Esophagus mucosa (tissue), 1 donor: ENCODE measurements around the gene PLAC1. TPM values are rescaled to one million over a fixed set of nuclear protein-coding genes. Genes with fewer than 3 reads are reported as not detected.

Experiments used
- ATAC-seq: fragments of 200-7000 bp; cut with Tn5 transposase; one replicate; pipeline ENCODE4 v1.9.1; 2020
- total RNA-seq: library from RNA; stranded (reverse); gene quantifications from one replicate; pipeline ENCODE4 v1.2.4, GENCODE V29; 2023
- donor health status: DM: yes; HTN: yes; CAD: no.

PLAC1 gene, protein sequence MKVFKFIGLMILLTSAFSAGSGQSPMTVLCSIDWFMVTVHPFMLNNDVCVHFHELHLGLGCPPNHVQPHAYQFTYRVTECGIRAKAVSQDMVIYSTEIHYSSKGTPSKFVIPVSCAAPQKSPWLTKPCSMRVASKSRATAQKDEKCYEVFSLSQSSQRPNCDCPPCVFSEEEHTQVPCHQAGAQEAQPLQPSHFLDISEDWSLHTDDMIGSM
- total RNA-seq: not detected

GRCh38 chrX:134658002-134658759 lies at the start of gene PLAC1:
TSS of gene PLAC1 (minus strand) at chrX:134658471. CDS start at chrX:134566682, 91,789 bp downstream.
- no peak for ATAC-seq

DNA sequence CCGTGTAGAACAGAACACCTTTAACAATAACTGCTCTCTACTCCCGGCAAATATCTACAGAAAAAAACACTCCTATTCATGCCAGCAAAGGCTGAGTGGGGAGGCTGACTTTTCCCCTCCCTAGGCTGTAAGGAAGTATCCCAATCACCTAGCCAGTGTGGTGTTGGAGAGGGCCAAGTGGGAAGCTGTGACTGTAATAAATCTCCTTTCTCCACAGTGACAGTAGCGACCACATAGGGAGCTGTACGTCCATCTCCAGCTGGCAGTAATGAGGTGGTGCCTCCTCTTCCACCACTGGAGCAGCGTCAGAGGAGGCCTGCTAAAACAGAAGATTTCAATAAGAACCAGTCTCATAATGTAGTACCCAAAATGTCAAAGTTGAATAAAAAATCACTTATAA lies 47.9 kb upstream of the PLAC1 start:
- ATAC-seq: no peak

- ATAC-seq: no peak
These were observed 37.7 kb upstream of the PLAC1 start for GRCh38 chrX:134695999-134696398.

DNA sequence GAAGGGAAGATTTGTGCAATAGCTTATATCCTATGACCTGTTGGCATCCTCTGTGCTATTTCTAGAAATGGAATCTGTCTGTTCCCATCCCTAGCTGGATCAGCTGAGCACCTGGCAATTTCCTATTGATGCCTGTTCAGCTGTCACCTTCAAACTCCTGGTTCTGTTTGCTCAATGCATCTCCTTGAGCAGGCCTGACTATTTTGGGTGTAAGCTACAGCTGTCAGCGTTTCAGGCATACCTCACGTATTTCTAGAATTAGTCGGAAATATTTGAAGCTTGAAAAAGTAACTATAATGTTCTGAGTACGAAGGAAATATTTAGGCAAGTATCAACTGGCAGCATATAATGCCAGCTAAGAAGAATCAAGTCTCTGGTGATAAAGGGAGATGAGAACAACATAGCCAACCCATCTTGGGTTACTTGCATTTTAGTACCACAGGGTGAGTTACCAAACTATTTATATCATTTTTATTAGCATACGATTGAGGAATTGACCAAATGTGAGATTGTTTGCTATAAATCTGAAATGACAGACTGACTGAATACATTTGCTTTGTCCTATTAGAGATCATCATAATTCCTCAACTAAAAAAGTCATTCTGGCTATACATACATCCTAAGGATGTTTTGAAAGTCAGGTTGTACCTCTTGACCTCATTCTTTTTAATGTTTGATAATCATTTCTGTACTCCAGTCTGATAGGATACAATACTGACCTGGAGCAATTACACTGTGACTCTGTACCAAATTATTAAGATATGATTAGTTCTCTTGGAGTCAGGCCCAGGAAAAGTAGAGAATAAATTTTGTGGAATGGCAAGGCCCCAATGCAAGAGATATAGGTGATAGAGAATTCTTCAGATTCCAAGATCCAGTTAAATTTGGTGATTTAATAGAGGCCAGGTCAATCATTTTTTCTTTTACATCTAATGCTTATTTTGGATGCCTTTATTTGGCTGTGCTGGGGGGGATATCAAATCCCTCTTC lies 36.4 kb upstream of the PLAC1 start:
- no peak for ATAC-seq

- ATAC-seq: no peak
These were observed 35.4 kb upstream of the PLAC1 start for GRCh38 chrX:134693644-134694043.

- ATAC-seq: no peak
These were observed 34.7 kb upstream of the PLAC1 start for GRCh38 chrX:134692990-134693389.

DNA sequence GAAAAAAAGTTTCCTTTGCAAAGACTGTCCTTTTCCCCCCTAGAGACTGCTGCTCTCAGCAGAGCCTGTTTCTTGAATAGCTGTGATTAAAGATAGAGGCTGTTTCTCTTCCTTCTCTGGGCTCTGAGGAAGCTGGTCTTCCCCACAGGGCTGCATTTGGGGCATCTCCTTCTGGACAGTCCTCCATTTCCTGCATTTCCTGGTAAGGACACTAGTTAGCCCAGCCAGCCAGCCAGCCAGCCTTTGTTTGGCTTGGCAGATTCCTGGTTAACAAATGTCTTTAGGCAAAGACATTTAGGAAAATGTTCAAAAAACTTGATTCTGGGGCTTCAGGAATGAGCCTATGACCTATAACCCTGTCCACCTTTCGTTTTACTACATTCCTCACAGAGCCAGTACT lies 34.0 kb upstream of the PLAC1 start:
- no peak for ATAC-seq

GRCh38 chrX:134691453-134691852 lies 33.2 kb upstream of the PLAC1 start:
- ATAC-seq: no peak

DNA sequence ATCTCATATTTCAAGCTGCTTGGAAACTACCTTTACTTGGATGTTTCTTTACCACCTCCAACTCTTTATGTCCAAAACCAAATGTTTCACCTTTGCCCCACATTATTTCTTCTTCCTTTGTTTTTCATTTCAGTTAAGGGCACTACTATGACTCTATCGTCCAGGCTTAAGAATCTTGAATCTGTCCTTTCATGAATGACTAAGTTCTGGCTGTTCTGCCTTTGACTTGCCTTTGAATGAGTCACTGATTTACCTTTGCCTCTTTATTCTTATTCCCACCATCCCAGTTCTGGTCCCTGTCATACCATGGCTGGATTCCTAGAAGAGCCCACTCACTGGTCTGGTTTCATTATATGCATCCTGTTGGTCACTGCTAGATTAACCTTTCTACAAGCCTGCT lies 30.6 kb upstream of the PLAC1 start:
- ATAC-seq: peak; percentile 78

DNA sequence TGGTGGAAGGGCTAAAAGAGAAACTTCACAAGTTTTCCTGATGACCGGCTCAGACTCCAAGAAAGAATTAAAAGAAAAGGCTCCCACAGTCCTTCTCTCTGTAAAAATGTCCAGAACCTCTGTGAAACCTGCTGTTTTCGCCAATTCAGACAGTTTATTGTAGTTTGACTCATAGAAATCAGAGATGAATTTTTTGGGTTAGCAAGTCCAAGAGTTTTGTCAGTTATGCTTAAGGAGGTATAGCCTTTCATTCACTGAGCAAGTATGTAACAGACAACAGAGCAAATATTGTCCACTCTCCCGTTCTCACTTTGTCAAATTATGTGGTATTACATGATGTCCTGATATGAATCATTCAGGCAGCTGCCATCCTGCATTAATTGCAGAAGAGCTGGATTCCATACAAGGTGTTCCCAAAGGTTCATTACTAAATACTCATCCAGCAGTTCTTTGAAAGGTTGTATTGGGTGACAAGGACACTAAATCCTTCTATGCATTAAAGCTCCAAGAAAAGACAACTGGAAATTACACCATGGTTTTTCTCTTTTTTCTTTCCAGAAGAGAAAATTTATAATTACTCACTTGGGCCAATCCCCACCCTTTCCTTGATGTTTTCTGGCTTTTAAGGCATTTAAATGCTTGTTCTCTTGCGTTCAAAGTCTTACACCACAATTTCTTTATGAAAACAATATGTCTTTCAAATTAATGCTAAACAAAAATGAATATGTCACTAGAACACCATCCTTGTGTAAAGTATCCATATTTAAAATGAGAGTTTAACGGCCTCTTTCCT lies 30.0 kb upstream of the PLAC1 start:
- peak; percentile 21 for ATAC-seq

DNA sequence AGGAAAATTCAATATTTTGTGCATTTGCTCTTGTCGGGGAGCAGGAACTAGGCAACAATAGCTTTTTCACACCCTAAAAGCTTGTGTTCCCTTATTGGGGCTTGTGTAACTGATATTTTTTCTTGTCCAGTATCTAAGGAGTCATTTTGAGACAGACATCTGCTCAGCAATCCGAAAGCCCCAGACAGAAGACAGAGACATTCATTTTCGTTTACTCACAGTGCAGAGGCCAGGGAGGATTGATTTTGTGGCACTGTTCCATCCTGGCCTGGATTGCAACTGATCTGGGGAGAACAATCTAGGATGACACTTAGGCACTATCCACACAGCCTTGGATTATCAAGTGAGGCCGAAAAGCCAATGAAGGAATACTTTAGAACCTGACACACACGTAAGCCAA lies 27.4 kb upstream of the PLAC1 start:
- ATAC-seq: no peak

DNA sequence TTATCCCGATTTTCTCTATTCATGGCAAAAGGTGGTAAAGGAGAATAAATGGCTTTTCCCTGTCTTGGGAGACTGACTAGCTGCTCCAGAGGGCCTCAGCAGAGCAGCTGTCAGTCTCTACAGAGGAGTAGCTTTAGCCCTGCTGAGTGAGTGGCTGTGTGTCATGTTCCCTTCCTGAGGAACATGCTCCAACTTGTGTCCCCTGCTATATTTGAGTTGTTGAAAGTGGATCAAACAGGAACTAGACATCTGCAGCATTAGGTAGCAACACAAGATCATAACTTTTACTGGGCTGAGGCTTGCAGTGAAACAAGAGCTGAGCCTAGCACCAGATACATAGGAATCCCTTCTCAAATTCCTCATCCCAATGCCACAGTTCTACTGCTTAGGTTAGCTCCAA lies 26.7 kb upstream of the PLAC1 start:
- peak; percentile 88 for ATAC-seq

DNA sequence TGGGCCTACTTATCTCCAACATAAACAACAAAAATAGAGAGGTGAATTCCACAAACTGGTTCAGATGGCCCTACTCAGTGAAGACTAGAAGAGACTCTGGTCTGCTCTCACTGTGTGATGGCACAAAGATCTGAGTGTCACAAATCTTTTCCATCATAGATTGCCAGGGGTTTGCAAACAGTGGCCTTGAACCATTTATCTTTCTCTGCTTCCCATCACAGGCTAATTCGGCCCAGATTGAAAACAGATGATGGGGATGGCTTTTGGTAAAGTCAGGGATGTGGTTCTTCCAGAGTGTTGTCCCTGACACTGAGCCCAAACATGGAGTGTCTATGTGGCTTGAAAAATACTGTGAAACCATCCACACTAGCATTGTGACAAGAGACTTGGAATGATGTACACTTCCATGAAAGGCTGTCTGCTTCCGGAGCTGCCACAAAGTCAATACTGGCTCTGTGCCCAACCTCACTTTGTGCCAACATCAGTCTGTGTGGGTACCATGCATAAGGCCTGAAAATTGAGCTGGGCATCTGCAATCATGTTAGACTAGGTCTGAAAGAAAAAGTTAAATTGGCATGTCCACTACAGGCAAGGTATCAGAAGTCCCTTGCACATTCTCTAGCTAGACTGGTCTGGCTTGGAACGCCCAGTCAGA lies 25.2 kb upstream of the PLAC1 start:
- no peak for ATAC-seq

- no peak for ATAC-seq
These were observed 23.8 kb upstream of the PLAC1 start for GRCh38 chrX:134682081-134682480.

- no peak for ATAC-seq
These were observed 21.4 kb upstream of the PLAC1 start for GRCh38 chrX:134679644-134680043.

- no peak for ATAC-seq
These were observed 20.9 kb upstream of the PLAC1 start for GRCh38 chrX:134679221-134679620.

- no peak for ATAC-seq
These were observed 19.1 kb upstream of the PLAC1 start for GRCh38 chrX:134677332-134677731.

DNA sequence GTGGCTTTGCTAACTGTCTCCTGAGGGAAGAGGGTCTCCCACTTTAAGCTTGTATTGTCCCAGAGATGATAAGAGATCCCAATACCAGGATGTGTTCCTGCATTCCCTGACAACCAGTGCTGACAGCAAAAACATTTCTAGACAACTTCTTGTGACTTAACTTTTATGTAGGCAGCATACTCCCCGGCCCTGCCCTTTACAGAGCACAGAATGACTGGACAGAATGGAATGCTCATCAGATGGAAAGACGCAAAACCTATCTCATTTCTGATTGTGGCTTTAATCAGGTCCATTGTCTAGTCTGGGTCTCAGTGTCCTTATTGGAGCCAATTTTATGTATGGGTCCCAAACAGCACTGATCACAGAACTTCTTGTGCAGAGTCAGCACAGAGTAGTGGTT lies 18.2 kb upstream of the PLAC1 start:
- ATAC-seq: peak; percentile 35

DNA sequence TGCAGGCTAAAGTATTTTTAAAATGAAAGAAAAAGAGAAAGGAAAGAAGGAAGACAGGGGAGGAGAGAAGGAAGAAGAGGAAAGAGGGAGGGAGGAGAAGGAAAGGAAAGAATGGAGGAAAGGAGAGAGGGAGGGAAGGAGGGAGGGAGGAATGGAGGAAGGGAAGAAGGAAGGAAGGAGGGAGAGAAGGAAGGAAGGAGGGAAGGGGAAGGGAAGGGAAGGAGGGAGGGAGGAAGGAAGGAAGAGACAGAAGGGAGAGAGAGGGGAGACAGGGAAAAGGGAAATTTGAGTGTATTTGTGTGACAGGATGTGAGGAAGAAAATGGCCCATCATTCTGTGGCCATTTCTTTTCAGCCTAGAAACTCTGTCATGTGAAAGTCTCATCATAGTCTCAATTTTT lies 14.9 kb upstream of the PLAC1 start:
- no peak for ATAC-seq

DNA sequence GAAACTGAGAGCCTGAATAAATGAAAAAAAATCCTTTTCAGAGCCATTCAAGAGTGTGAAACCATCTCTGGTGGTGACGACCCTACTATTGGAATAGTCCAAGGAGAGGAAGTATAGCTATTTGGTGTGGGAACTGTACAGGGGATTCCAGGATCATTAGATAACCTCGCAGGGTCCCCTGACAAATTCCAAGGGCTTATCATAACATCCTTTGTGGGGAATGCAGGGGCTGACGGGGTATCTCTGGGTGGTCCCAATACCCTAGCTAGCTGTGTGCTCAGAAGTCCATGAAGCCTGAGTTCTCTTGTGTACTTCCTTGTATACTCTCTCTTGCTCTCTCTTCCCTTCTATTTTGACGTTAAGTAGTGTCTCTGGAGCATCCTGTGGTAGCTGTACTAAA lies 13.8 kb upstream of the PLAC1 start:
- ATAC-seq: no peak

GRCh38 chrX:134671294-134671693 lies 13.0 kb upstream of the PLAC1 start:
- no peak for ATAC-seq
